Mammary epithelial cell (primary cell): ENCODE results near the gene MYO3B.

Experiments used
- CTCF ChIP-seq, 2 donors: IDR thresholded peaks in 1 of 2; conservative IDR thresholded peaks in 1 of 2; 2 replicates each; pipeline ENCODE4 v1.5.1; 2011 to 2012; ENCODE audit warnings: inconsistent platforms in 2 of 2, low read length in 2 of 2, mild to moderate bottlenecking in 2 of 2, control low read depth in 1 of 2, low read depth in 1 of 2; ENCODE audit not compliant: insufficient read depth in 1 of 2; ENCODE audit errors: extremely low read depth in 1 of 2
- EZH2 ChIP-seq: IDR thresholded peaks from 2 replicates; pipeline ENCODE4 v1.6.1; 2012; ENCODE audit warnings: low read length, inconsistent platforms, borderline replicate concordance

DNA sequence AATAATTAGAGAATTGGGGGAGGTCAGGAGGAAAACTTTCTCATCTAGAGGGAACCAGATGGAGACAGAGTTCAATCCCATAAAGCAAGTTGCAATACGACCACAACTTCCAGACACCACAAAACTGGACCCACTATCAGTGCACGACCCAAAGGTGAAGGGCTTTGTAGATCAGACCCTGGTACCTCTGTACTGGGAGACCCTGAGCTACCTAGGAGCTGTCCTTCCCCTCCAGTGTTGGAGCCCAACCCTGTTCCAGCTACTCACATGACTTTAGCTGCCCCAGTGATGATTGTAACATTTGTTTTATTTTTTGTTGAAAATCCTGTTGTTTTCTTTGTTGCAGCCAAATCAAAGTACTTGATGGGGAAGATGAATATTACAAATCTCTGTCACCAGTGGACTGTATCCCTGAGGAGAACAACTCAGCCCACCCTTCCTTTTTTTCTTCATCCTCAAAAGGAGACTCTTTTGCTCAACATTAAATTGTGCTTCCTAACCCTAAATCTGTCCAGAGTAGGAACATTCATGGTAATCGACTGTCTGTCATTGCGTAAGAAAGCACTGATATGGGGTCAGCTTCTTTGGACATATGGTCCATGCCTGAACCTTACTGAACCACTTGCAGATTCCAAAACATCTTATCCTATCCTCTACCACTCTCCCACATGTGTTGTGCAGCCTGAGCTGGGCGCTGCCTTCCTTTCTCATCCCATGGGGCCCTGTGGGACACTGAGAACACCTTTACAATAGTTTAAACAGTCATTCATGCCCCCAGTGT, 474.9 kb downstream of the MYO3B start:
- no peak for TF ChIP-seq CTCF (conservative IDR thresholded peaks at IDR 0.05 in 1 of 2, IDR thresholded peaks at IDR 0.05 in 1 of 2; ENCODE audit: extremely low read depth in 1 of 2, insufficient read depth in 1 of 2, low read depth in 1 of 2, low read length in 2 of 2)
- TF ChIP-seq EZH2 = no peak
